Measurements from ENCODE around the gene SSBP3. TPM values are rescaled to one million over a fixed set of nuclear protein-coding genes. Genes with fewer than 3 reads are reported as not detected.
"Not testable (repeated sequence)": the region's sequence is repeated elsewhere in the genome, so short reads cannot be mapped to it uniquely, and the experiment has no call there.

The SSBP3 gene
- total RNA-seq, 1 donor from 2014 or later: 161 TPM

- Mint-ChIP-seq H3K36me3 (ENCODE audit: insufficient read depth) (peaks cover 31% of the 10 kb centered on the region), H3K9me3 (ENCODE audit: low read depth) (no peaks in the 10 kb centered on the region), H3K4me3 (ENCODE audit: low read depth) (no peak overlapping the region), H3K27ac (no peak overlapping the region), H3K4me1 (ENCODE audit: low read depth) (peaks cover 32% of the 10 kb centered on the region), H3K27me3 (no peaks in the 10 kb centered on the region)
- no peak for DNase-seq (ENCODE audit: low spot score, unreplicated experiment)
- no peak for TF ChIP-seq CTCF (IDR thresholded peaks at IDR 0.05; ENCODE audit: unreplicated experiment)
Observed at GRCh38 chr1:54392401-54392800, 13.8 kb downstream of the SSBP3 start.

DNA sequence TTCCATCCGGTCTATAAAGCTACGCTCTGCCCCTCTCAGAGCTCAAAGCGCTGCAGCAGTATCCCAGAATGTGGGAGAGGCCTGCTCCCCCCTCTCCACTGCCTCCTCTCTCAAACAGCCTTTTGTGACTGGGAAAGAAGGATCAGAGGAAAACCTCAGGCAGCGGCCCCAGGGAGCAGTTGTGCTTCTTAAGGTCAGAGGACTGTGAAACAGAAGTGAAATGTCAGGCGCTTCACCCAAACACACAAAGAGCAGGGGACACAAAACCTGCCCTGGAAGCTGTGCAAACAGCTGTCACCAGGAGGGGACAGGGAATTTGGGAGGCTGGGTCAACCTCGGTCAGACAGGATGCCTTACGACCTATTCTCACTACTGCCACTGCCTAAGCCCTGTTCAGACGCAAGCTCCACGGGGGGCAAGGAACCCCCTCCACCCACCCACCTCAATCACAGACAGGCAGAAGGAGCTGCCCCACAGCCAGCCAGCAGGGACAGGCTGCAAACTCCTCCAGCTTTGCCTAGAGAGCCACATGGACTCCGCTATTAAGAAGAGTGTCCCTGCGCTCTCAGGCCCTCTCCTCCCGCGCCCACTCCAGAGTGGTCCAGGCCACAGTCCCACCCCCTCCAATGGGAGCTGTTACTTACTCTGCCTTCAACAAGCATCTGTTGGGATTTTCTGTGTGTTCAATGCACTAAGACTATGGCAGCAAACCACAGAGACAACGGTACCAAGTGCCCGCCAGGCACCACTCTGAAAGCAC is 14.6 kb downstream of the SSBP3 start:
- Mint-ChIP-seq H3K4me1 (ENCODE audit: low read depth) (peaks cover 27% of the 10 kb centered on the region), H3K27me3 (no peaks in the 10 kb centered on the region), H3K36me3 (ENCODE audit: insufficient read depth) (peaks cover 28% of the 10 kb centered on the region), H3K4me3 (ENCODE audit: low read depth) (no peak overlapping the region), H3K27ac (peak overlapping the region; percentile 52), H3K9me3 (ENCODE audit: low read depth) (no peaks in the 10 kb centered on the region)
- DNase-seq (ENCODE audit: low spot score, unreplicated experiment): no peak
- no peak for TF ChIP-seq CTCF (IDR thresholded peaks at IDR 0.05; ENCODE audit: unreplicated experiment)

DNA sequence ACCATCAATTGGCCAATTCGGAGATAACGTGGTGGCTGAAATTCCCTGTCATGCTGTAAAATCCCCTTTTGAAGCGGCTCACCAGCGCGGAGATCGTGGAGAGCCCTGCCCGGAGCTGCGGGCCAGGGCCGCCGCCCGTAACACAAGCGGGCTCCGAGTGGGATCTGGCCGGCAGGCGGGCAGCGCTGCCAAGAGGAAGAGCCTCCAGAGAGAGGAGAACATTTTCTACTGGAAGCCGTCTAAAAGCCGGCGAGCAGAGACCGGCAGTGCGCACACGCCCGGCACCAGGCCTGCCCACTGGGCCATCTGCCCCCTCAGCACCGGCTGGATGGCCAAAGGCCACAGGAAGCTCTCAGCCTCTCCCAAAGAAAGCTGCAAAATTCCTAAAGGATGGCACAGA is 15.5 kb downstream of the SSBP3 start:
- H3K27ac Mint-ChIP-seq: no peak overlapping the region

DNA sequence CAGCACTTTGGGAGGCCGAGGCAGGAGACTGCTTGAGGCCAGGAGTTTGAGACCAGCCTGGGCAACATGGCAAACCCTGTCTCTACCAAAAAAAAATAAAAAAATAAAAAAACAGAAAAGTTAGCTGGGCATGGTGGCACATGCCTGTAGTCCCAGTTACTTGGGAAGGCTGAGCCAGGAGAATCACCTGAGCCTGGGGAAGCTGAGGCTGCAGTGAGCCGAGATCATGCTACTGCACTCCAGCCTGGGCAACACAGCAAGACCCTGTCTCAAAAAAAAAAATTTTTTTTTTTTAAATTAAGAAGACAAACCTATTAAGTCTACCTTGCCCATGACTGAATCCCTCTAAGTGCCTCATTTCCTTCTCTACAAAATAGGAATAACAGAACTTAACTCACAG is 16.6 kb downstream of the SSBP3 start:
- Mint-ChIP-seq H3K4me1 (ENCODE audit: low read depth) (peaks cover 31% of the 10 kb centered on the region), H3K36me3 (ENCODE audit: insufficient read depth) (peaks cover 19% of the 10 kb centered on the region)
- not testable (repeated sequence) for H3K4me3 Mint-ChIP-seq (ENCODE audit: low read depth); DNase-seq (ENCODE audit: low spot score, unreplicated experiment); H3K27me3 Mint-ChIP-seq; H3K27ac Mint-ChIP-seq; H3K9me3 Mint-ChIP-seq (ENCODE audit: low read depth)

More for the DNA sequence above, 15.5 kb downstream of the SSBP3 start:
- Mint-ChIP-seq H3K4me1 (ENCODE audit: low read depth) (peaks cover 22% of the 10 kb centered on the region), H3K4me3 (ENCODE audit: low read depth) (no peak overlapping the region), H3K27me3 (no peaks in the 10 kb centered on the region), H3K9me3 (ENCODE audit: low read depth) (no peaks in the 10 kb centered on the region), H3K36me3 (ENCODE audit: insufficient read depth) (peaks cover 23% of the 10 kb centered on the region)
- no peak for TF ChIP-seq CTCF (IDR thresholded peaks at IDR 0.05; ENCODE audit: unreplicated experiment)
- no peak for DNase-seq (ENCODE audit: low spot score, unreplicated experiment)

DNA sequence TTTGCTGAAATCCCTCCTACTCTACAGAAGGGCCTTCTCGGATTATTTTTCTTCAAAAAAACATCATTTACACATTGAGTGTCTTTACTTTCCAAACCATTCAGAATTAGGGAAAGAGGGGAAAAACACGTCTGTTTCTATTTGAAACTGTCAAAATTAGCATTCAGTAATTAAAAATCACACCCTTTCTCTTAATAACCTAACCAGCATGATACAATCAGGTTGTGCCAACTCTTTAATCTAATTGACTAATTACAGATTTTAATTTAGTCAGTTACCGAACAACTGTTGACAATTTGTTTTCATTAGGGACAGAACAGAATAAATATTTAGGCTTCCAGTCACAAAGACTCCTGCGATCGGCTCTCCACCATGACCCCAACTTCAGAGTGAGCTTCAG is 18.8 kb downstream of the SSBP3 start:
- Mint-ChIP-seq H3K9me3 (ENCODE audit: low read depth) (no peaks in the 10 kb centered on the region), H3K4me3 (ENCODE audit: low read depth) (no peak overlapping the region), H3K27ac (no peak overlapping the region), H3K27me3 (no peaks in the 10 kb centered on the region), H3K36me3 (ENCODE audit: insufficient read depth) (peaks cover 15% of the 10 kb centered on the region), H3K4me1 (ENCODE audit: low read depth) (peaks cover 37% of the 10 kb centered on the region)
- no peak for TF ChIP-seq CTCF (IDR thresholded peaks at IDR 0.05; ENCODE audit: unreplicated experiment)
- DNase-seq (ENCODE audit: low spot score, unreplicated experiment): no peak

DNA sequence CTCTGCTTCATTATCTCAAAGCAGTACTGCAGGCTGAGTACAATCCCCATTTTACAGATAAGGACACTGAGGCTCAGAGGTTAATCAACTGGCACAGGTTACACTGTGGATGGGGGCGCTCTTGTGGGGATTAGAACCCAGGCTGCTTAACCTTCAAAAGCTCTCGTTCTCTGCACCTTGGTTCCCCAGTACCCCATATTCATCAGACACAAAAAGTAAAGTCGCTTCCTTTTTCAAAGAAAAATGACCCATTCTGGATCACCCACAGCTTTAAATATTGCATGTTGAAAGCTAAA is 20.5 kb downstream of the SSBP3 start:
- Mint-ChIP-seq H3K27ac (no peak overlapping the region), H3K36me3 (ENCODE audit: insufficient read depth) (peaks cover 14% of the 10 kb centered on the region), H3K4me1 (ENCODE audit: low read depth) (peaks cover 32% of the 10 kb centered on the region), H3K9me3 (ENCODE audit: low read depth) (no peaks in the 10 kb centered on the region), H3K27me3 (no peaks in the 10 kb centered on the region), H3K4me3 (ENCODE audit: low read depth) (no peak overlapping the region)
- TF ChIP-seq CTCF (IDR thresholded peaks at IDR 0.05; ENCODE audit: unreplicated experiment): no peak
- DNase-seq (ENCODE audit: low spot score, unreplicated experiment): no peak
